K562 (cell line): ENCODE data around the gene MARCHF11. TPM values are rescaled to one million over a fixed set of nuclear protein-coding genes. Genes with fewer than 3 reads are reported as not detected.

Source experiments
- ATAC-seq: fragments of 200-7000 bp; cut with Tn5 transposase; 3 replicates; pipeline ENCODE4 v1.9.1; 2020; ENCODE audit warnings: moderate library complexity
- BruUV-seq: library from RNA; stranded (reverse); fragments of 400-500 nt; replicated peaks from 2 replicates; lab custom pipeline; 2021; lab: Mats Ljungman, UMichigan
- CTCF ChIA-PET: fragments of 300-600 bp; formaldehyde crosslinking; extraction: SDS; loops from one replicate; lab custom pipeline; 2021; ENCODE audit warnings: low intra/inter-chr PET ratio; lab: Yijun Ruan, JAX
- POLR2A ChIA-PET: fragments of 300-600, 350-650 bp; sonication (Branson Sonifier 250); formaldehyde crosslinking; extraction: SDS; loops from one replicate; lab custom pipeline; 2021; ENCODE audit warnings: antibody characterized with exemption, inconsistent platforms; lab: Yijun Ruan, JAX
- DNase-seq, 4 experiments: peaks; one replicate each; pipeline versions ENCODE4 v3.0.0 to v3.0.0-alpha.2; 2011 to 2018; ENCODE audit warnings: low spot score in 3 of 4, mixed read lengths in 3 of 4; ENCODE audit errors: extremely low read depth in 1 of 4
- FAIRE-seq: peaks from 2 replicates; lab custom pipeline; 2011; peaks lifted over from hg19 to GRCh38; lab: Jason Lieb, UNC
- H2AFZ ChIP-seq: 2 replicates; pipeline ENCODE4 v1.6.0; 2011; ENCODE audit warnings: low read depth, low read length, control low read depth, inconsistent platforms
- H3K27ac ChIP-seq: fragments of 200-600 bp; 3 replicates; pipeline ENCODE4 v1.8.0; 2011; ENCODE audit warnings: low read depth, mild to moderate bottlenecking, control low read depth, inconsistent platforms, low read length, moderate library complexity, mixed read lengths; ENCODE audit errors: extremely low read depth
- H3K27me3 ChIP-seq, 2 experiments: fragments of 300-600 bp in 1 of 2; 2 replicates in 1 of 2; 3 replicates in 1 of 2; pipeline versions ENCODE4 v1.6.0 to v1.8.0; 2011; ENCODE audit warnings: inconsistent platforms in 2 of 2, low read length in 2 of 2, mild to moderate bottlenecking in 1 of 2, mixed read lengths in 1 of 2, moderate library complexity in 1 of 2; ENCODE audit not compliant: control insufficient read depth in 2 of 2, insufficient read depth in 2 of 2
- H3K36me3 ChIP-seq: fragments of 300-600 bp; 3 replicates; pipeline ENCODE4 v1.8.0; 2011; ENCODE audit warnings: mild to moderate bottlenecking, low read length, inconsistent platforms; ENCODE audit not compliant: control insufficient read depth, insufficient read depth
- H3K4me1 ChIP-seq, 2 experiments: fragments of 200-600 bp in 1 of 2; replicated peaks in 1 of 2; 2 replicates in 1 of 2; 3 replicates in 1 of 2; pipeline versions ENCODE4 v1.5.1 to v1.8.0; 2011; ENCODE audit warnings: inconsistent platforms in 2 of 2, low read length in 2 of 2, mild to moderate bottlenecking in 1 of 2, mixed read lengths in 1 of 2, moderate library complexity in 1 of 2; ENCODE audit not compliant: control insufficient read depth in 2 of 2, insufficient read depth in 2 of 2
- H3K4me2 ChIP-seq: 2 replicates; pipeline ENCODE4 v1.6.1; 2011; ENCODE audit warnings: low read length, control low read depth, inconsistent platforms, mixed read lengths; ENCODE audit not compliant: insufficient read depth
- H3K4me3 ChIP-seq: fragments of 200-600 bp; sonication (generic), shearing (Covaris generic); 2 replicates; pipeline ENCODE4 v1.5.1; 2016; ENCODE audit warnings: control low read depth, inconsistent platforms
- H3K79me2 ChIP-seq: fragments of 200-600 bp; 3 replicates; pipeline ENCODE4 v1.8.0; 2011; ENCODE audit warnings: low read length, inconsistent platforms; ENCODE audit not compliant: control insufficient read depth, insufficient read depth
- H3K9ac ChIP-seq, 2 experiments: 2 replicates each; pipeline versions ENCODE4 v1.6.0 to v1.6.1; 2011; ENCODE audit warnings: low read depth in 2 of 2, low read length in 2 of 2, control low read depth in 1 of 2, inconsistent platforms in 1 of 2, mild to moderate bottlenecking in 1 of 2, mixed read lengths in 1 of 2; ENCODE audit not compliant: insufficient read depth in 1 of 2
- H3K9me1 ChIP-seq: one replicate; pipeline ENCODE4 v1.6.0; 2011; ENCODE audit warnings: inconsistent platforms, mild to moderate bottlenecking, low read length, moderate library complexity; ENCODE audit not compliant: control insufficient read depth, insufficient read depth
- H3K9me3 ChIP-seq: replicated peaks from 2 replicates; pipeline ENCODE4 v1.5.1; 2011; ENCODE audit warnings: low read depth, low read length, inconsistent platforms; ENCODE audit not compliant: control insufficient read depth, insufficient read depth
- H4K20me1 ChIP-seq: replicated peaks from 2 replicates; pipeline ENCODE4 v1.6.1; 2011; ENCODE audit warnings: low read length, inconsistent platforms, mixed read lengths; ENCODE audit not compliant: control insufficient read depth, insufficient read depth
- CBX5 ChIP-seq: IDR thresholded peaks from 2 replicates; pipeline ENCODE4 v1.6.1; 2014; ENCODE audit warnings: low read depth, borderline replicate concordance
- CCAR2 ChIP-seq: fragments of 200-400 bp; formaldehyde crosslinking; IDR thresholded peaks from 2 replicates; pipeline ENCODE4 v1.6.1; 2017; ENCODE audit warnings: mild to moderate bottlenecking, low read depth, low read length
- COPS2 ChIP-seq: fragments of 450-650 bp; conservative IDR thresholded peaks from 2 replicates; pipeline ENCODE4 v1.6.1; 2016; ENCODE audit warnings: mild to moderate bottlenecking, moderate library complexity
- ESRRB ChIP-seq: fragments of 250-450 bp; sonication (Bioruptor Pico); IDR thresholded peaks from 2 replicates; pipeline ENCODE4 v1.5.0; 2020; ENCODE audit warnings: mild to moderate bottlenecking, moderate library complexity, borderline replicate concordance
- HOXB6 ChIP-seq: fragments of 250-450 bp; sonication (Bioruptor Pico); IDR thresholded peaks from 2 replicates; pipeline ENCODE4 v1.5.1; 2022; ENCODE audit warnings: mild to moderate bottlenecking, borderline replicate concordance
- NCOA2 ChIP-seq, 2 experiments: fragments of 450-650 bp; IDR thresholded peaks; 2 replicates each; pipeline ENCODE4 v1.6.1; 2018; ENCODE audit warnings: mild to moderate bottlenecking in 2 of 2, moderate library complexity in 1 of 2; ENCODE audit not compliant: partially characterized antibody in 2 of 2
- SIN3A ChIP-seq, 2 experiments: fragments of 150-350 bp in 1 of 2; IDR thresholded peaks; 2 replicates each; pipeline ENCODE4 v1.6.1; 2011 to 2016; ENCODE audit warnings: borderline replicate concordance in 2 of 2, low read depth in 2 of 2, low read length in 2 of 2, mild to moderate bottlenecking in 2 of 2, moderate library complexity in 2 of 2; ENCODE audit not compliant: control insufficient read depth in 1 of 2
- TCF7 ChIP-seq: sonication (generic); IDR thresholded peaks from 2 replicates; pipeline ENCODE4 v1.6.1; 2016; ENCODE audit warnings: antibody characterized with exemption, borderline replicate concordance
- ZBTB1 ChIP-seq: sonication (generic); formaldehyde crosslinking; IDR thresholded peaks from 2 replicates; pipeline ENCODE4 v1.8.1; 2023; ENCODE audit warnings: missing genetic modification reagents, low read depth, mild to moderate bottlenecking, borderline replicate concordance
- ZBTB7A ChIP-seq: IDR thresholded peaks from 2 replicates; pipeline ENCODE4 v1.6.1; 2011; ENCODE audit warnings: low read depth, mild to moderate bottlenecking, low read length, moderate library complexity, borderline replicate concordance; ENCODE audit not compliant: control insufficient read depth
- ZNF197 ChIP-seq: fragments of 200-800 bp; sonication (Bioruptor generic); IDR thresholded peaks from 2 replicates; pipeline ENCODE4 v1.6.1; 2016; ENCODE audit warnings: low read depth, missing genetic modification characterization, missing compliant biosample characterization
- ZNF589 ChIP-seq: fragments of 200-800 bp; sonication (Bioruptor generic); IDR thresholded peaks from 2 replicates; pipeline ENCODE4 v1.6.1; 2016; ENCODE audit warnings: low read depth, missing genetic modification characterization, missing compliant biosample characterization
- ZNF778 ChIP-seq: fragments of 450-650 bp; formaldehyde crosslinking; IDR thresholded peaks from 2 replicates; pipeline ENCODE4 v1.4.0; 2020; ENCODE audit warnings: mild to moderate bottlenecking, moderate library complexity
- WGBS: fragments of 100-300 bp; shearing (Covaris generic); methylation state at CpG from one replicate; pipeline ENCODE4 v1.1.6; 2016; ENCODE audit warnings: low coverage, mixed read lengths; ENCODE audit not compliant: insufficient coverage; ENCODE audit errors: missing lambda C conversion rate; 5-methylcytosine and 5-hydroxymethylcytosine counted together
- in situ Hi-C: fragments of 300-500 bp; cut with MboI; formaldehyde crosslinking; loops from 4 replicates; pipeline ENCODE4 v1.15.0; 2018; ENCODE audit warnings: inconsistent platforms, mixed read lengths
- intact Hi-C: fragments of 100-400 bp; cut with micrococcal nuclease; formaldehyde crosslinking; loops from 2 replicates; pipeline ENCODE4 v1.14.2; 2022
- polyA plus RNA-seq, 8 experiments: library from polyadenylated mRNA; depleted of rRNA in 4 of 8; stranded (reverse) in 5 of 8; unstranded in 3 of 8; fragments of >200 nt; fragmentation: Nextera tagmentation in 2 of 8; fragmentation: Illumina TruSeq in 1 of 8; extraction: Ambion mirVana in 2 of 8; extraction: Trizol in 1 of 8; gene quantifications; 2 replicates each; pipeline versions ENCODE4 v1.2.1 to v1.2.3, GENCODE V29; 2011 to 2014; ENCODE audit warnings: inconsistent platforms in 1 of 8, missing spikeins in 1 of 8
- total RNA-seq, 7 experiments: library from RNA; depleted of rRNA in 6 of 7; stranded (reverse); fragments of >200 nt in 6 of 7; fragmentation: Illumina TruSeq in 2 of 7; extraction: Trizol in 2 of 7; gene quantifications; 2 replicates each; pipeline versions ENCODE4 v1.2.1 to v1.2.3, GENCODE V29; 2011 to 2021; ENCODE audit warnings: low replicate concordance in 1 of 7
- TF ChIP-seq, protein P1 (sequence below): fragments of 250-450 bp; sonication (Bioruptor Pico); IDR thresholded peaks from 2 replicates; pipeline ENCODE4 v1.4.0; 2020; ENCODE audit warnings: mild to moderate bottlenecking
- TF ChIP-seq, protein P2 (sequence below): fragments of 250-450 bp; sonication (Bioruptor Pico); IDR thresholded peaks from 2 replicates; pipeline ENCODE4 v1.4.0; 2020

MARCHF11 gene
- total and polyA plus RNA-seq, 9 of the 15 experiments (the other 6 are each of a cell fraction or from before 2014, with no cell fraction given) = not detected

DNA sequence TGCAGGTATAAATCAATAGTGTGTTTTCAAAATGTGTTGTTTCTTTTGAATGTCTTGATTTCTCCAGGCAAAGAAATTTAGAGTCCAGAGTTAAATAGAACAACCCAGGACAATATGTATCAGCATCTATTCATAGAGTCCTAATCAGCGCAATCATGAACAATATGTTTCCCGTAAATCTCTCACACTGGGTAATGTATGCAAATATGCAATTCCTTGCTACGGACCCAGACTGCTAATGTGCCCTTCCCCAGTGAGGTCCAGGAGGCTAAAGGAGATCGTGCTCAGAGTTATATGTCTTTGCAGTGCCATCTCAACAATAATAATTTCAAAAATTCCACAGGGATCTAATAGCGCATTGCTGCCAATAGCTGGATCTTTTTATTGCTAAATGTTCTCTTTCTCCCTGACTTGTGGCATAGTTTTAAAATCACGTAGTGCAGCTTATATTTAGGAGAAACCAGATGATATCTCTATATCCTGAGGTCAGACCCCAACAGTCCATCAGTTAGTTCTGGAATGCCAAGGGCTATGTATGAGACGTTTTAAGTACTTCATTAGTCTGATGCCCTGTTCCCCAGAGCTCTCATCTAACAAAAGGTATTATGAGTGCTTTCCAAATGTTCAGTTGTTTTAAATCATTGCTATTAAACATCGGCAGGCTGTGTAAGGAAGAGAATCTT is 145.1 kb downstream of the MARCHF11 start:
- intact Hi-C loops (no loop called here), in situ Hi-C loops (no loop called here)
- POLR2A ChIA-PET = no interaction called here
- no peaks in the 10 kb centered on the region for H3K79me2 ChIP-seq
- H3K9ac ChIP-seq = no peak overlapping the region
- no peaks in the 10 kb centered on the region for H3K4me1 ChIP-seq
- DNase-seq (no peak), FAIRE-seq (no peak), ATAC-seq (no peak)
- no TSS peak for BruUV-seq
- H3K4me3 ChIP-seq = no peak overlapping the region
- no peak overlapping the region for H3K27ac ChIP-seq
- no peak overlapping the region for H2AFZ ChIP-seq
- H4K20me1 ChIP-seq = no peaks in the 10 kb centered on the region
- no peaks in the 10 kb centered on the region for H3K9me3 ChIP-seq
- 0% methylated on average over 8 of the region's 8 CpGs for WGBS
- no peaks in the 10 kb centered on the region for H3K36me3 ChIP-seq
- H3K27me3 ChIP-seq = no peaks in the 10 kb centered on the region
- no peak overlapping the region for H3K4me2 ChIP-seq
- no peaks in the 10 kb centered on the region for H3K9me1 ChIP-seq
- CTCF ChIA-PET = no interaction called here
- TF ChIP-seq TCF7 (no peak), NCOA2 (IDR thresholded peaks at IDR 0.05; ENCODE audit: partially characterized antibody in 2 of 2) (no peak), SIN3A (IDR thresholded peaks at IDR 0.05; ENCODE audit: borderline replicate concordance in 2 of 2, control insufficient read depth in 1 of 2, low read depth in 2 of 2, low read length in 2 of 2) (no peak), HOXB6 (CRISPR knock-in tag) (no peak), ZNF778 (no peak), ZBTB1 (CRISPR knock-in tag) (no peak), COPS2 (no peak), ZNF589 (no peak), CBX5 (no peak), ZBTB7A (no peak), ZNF197 (CRISPR knock-in tag) (no peak), ESRRB (CRISPR knock-in tag) (no peak), CCAR2 (no peak)
- TF ChIP-seq, protein P1, sequence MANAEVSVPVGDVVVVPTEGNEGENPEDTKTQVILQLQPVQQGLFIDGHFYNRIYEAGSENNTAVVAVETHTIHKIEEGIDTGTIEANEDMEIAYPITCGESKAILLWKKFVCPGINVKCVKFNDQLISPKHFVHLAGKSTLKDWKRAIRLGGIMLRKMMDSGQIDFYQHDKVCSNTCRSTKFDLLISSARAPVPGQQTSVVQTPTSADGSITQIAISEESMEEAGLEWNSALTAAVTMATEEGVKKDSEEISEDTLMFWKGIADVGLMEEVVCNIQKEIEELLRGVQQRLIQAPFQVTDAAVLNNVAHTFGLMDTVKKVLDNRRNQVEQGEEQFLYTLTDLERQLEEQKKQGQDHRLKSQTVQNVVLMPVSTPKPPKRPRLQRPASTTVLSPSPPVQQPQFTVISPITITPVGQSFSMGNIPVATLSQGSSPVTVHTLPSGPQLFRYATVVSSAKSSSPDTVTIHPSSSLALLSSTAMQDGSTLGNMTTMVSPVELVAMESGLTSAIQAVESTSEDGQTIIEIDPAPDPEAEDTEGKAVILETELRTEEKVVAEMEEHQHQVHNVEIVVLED (CRISPR knock-in tag) = no peak
- TF ChIP-seq, protein P2, sequence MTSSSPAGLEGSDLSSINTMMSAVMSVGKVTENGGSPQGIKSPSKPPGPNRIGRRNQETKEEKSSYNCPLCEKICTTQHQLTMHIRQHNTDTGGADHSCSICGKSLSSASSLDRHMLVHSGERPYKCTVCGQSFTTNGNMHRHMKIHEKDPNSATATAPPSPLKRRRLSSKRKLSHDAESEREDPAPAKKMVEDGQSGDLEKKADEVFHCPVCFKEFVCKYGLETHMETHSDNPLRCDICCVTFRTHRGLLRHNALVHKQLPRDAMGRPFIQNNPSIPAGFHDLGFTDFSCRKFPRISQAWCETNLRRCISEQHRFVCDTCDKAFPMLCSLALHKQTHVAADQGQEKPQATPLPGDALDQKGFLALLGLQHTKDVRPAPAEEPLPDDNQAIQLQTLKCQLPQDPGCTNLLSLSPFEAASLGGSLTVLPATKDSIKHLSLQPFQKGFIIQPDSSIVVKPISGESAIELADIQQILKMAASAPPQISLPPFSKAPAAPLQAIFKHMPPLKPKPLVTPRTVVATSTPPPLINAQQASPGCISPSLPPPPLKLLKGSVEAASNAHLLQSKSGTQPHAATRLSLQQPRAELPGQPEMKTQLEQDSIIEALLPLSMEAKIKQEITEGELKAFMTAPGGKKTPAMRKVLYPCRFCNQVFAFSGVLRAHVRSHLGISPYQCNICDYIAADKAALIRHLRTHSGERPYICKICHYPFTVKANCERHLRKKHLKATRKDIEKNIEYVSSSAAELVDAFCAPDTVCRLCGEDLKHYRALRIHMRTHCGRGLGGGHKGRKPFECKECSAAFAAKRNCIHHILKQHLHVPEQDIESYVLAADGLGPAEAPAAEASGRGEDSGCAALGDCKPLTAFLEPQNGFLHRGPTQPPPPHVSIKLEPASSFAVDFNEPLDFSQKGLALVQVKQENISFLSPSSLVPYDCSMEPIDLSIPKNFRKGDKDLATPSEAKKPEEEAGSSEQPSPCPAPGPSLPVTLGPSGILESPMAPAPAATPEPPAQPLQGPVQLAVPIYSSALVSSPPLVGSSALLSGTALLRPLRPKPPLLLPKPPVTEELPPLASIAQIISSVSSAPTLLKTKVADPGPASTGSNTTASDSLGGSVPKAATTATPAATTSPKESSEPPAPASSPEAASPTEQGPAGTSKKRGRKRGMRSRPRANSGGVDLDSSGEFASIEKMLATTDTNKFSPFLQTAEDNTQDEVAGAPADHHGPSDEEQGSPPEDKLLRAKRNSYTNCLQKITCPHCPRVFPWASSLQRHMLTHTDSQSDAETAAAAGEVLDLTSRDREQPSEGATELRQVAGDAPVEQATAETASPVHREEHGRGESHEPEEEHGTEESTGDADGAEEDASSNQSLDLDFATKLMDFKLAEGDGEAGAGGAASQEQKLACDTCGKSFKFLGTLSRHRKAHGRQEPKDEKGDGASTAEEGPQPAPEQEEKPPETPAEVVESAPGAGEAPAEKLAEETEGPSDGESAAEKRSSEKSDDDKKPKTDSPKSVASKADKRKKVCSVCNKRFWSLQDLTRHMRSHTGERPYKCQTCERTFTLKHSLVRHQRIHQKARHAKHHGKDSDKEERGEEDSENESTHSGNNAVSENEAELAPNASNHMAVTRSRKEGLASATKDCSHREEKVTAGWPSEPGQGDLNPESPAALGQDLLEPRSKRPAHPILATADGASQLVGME (CRISPR knock-in tag) = no peak
